Skeletal muscle tissue (tissue), 4 donors: Measurements from ENCODE around the gene RNF150. TPM values are rescaled to one million over a fixed set of nuclear protein-coding genes. Genes with fewer than 3 reads are reported as not detected.

Source experiments
- H3K27ac ChIP-seq: one replicate; pipeline ENCODE4 v1.7.0; 2013; ENCODE audit warnings: mild to moderate bottlenecking, low read depth, low read length, inconsistent platforms
- H3K27me3 ChIP-seq, 3 donors: one replicate each; pipeline ENCODE4 v1.7.0; 2013; ENCODE audit warnings: low read length in 3 of 3; ENCODE audit not compliant: control insufficient read depth in 3 of 3, insufficient read depth in 3 of 3
- H3K36me3 ChIP-seq, 3 donors: one replicate each; pipeline ENCODE4 v1.7.0; 2013; ENCODE audit warnings: low read length in 3 of 3; ENCODE audit not compliant: control insufficient read depth in 3 of 3, insufficient read depth in 3 of 3
- H3K4me1 ChIP-seq, 3 donors: one replicate each; pipeline ENCODE4 v1.7.0; 2013; ENCODE audit warnings: low read length in 3 of 3, mild to moderate bottlenecking in 3 of 3; ENCODE audit not compliant: control insufficient read depth in 3 of 3, insufficient read depth in 3 of 3
- H3K4me3 ChIP-seq, 3 donors: one replicate each; pipeline ENCODE4 v1.7.0; 2013; ENCODE audit warnings: low read length in 3 of 3
- H3K9ac ChIP-seq, 3 donors: one replicate each; pipeline ENCODE4 v1.7.0; 2013; ENCODE audit warnings: low read length in 3 of 3, mild to moderate bottlenecking in 3 of 3, moderate library complexity in 2 of 3, low read depth in 1 of 3
- H3K9me3 ChIP-seq, 3 donors: one replicate each; pipeline ENCODE4 v1.7.0; 2013; ENCODE audit warnings: low read length in 3 of 3; ENCODE audit not compliant: control insufficient read depth in 3 of 3
- total RNA-seq: library from RNA; depleted of rRNA; stranded (reverse); fragments of >200 nt; gene quantifications from one replicate; pipeline ENCODE4 v1.2.3, GENCODE V29; 2014
- donor health status: Osteomylitis.

Gene RNF150
- total RNA-seq, 1 donor from 2014 or later = 36.5 TPM

DNA sequence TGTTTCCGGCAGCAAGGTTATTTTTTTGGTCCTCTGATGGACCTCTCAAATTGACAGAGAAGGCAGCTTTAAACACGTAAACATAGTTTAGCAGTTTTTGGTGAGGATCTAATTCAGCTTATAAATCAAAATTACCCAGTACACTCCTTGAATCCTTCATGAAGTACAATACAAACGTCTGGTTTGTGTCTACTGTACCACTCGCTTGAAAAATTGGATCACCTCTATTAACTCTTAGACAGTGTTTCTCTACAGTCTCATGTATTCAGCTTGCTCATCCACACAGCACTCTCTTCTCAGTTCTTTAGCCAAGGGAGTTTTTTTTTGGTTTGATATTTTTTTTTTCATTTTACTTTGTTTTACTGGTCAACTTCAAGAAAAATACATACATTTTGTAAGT is 113.5 kb downstream of the RNF150 start:
- H3K27ac ChIP-seq = no peak overlapping the region

DNA sequence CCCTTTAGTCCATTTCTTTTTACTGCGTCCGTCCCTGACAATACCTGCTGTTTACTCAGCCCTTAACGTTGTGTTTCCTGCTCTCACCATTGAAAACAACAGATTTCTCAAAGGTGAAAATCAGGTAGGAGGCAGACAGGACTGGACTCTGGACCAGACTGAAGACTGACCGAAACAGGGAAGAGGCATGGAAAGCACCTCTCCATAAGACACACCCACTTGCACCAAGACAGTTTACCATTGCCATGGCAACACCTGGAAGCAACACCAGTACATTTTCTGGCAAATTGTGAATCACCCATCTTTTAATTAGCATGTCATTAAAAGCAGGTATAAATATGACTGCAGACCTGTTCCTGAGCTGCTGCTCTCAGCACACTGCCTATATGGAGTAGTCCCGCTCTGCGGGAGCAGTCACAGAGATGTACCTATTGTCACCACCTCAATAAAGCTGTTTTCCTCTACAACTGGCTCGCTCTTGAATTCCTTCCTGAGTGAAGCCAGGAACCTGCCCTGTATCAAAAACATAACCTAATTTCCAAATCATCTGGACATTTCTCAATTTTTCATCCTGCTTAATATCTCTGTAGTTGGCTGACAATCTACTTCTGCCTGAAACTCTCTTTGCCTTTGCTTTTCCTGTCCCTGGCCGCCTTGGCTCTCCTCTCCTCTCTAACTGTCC is 117.0 kb downstream of the RNF150 start:
- Histone ChIP-seq H3K36me3 (no peaks in the 10 kb centered on the region), H3K27ac (no peak overlapping the region), H3K27me3 (no peaks in the 10 kb centered on the region), H3K4me3 (no peak overlapping the region), H3K9me3 (no peaks in the 10 kb centered on the region), H3K4me1 (peaks cover 19% of the 10 kb centered on the region in 3 donors), H3K9ac (no peak overlapping the region)

More for the DNA sequence above, 113.5 kb downstream of the RNF150 start:
- Histone ChIP-seq H3K9me3 (no peaks in the 10 kb centered on the region), H3K9ac (no peak overlapping the region), H3K4me1 (peaks cover 20 to 23% (median 21%) of the 10 kb centered on the region in 3 donors), H3K4me3 (no peak overlapping the region), H3K36me3 (no peaks in the 10 kb centered on the region), H3K27me3 (no peaks in the 10 kb centered on the region)

DNA sequence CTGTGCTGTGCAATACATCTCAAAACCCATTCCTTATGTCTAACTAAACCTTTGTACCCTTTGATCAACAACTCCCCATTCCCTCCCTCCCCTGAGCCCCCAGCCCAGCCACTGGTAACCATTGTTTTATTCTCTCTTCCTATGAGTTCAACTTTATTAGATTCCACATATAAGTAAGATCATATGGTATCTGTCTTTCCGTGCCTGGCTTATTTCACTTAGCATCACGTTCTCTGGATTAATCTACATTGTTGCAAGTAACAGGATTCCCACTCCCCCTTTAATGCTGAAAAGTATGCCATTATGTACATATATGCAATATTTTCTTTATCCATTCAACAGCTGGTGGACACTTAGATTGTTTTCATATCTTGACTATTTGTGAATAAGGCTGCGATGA is 119.4 kb downstream of the RNF150 start:
- H3K27me3 ChIP-seq = no peaks in the 10 kb centered on the region

DNA sequence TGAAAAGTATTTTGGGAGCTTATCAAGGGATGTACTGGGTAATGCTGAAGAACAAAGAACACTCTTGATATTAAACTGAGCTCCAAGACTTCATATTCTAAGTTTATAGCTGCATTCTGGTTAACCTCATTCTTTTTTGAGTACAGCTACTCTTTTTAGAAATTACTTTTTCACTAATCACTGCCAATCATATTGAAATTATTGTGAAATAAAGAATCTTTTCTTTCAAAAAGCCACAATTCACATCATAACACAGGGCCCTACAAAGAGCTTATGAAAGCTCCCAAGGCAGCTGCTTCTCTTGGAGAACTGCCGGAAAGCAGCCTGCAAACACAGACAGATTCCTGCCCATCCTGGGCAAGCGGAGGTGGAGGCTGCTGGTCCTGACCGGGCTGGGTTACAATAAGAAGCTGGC is 121.4 kb downstream of the RNF150 start:
- H3K4me3 ChIP-seq = no peak overlapping the region
- no peaks in the 10 kb centered on the region for H3K9me3 ChIP-seq
- no peaks in the 10 kb centered on the region for H3K36me3 ChIP-seq
- no peak overlapping the region for H3K27ac ChIP-seq
- H3K4me1 ChIP-seq = peaks cover 6 to 9% (median 8%) of the 10 kb centered on the region in 3 donors
- no peaks in the 10 kb centered on the region for H3K27me3 ChIP-seq
- H3K9ac ChIP-seq = no peak overlapping the region

More for the DNA sequence above, 119.4 kb downstream of the RNF150 start:
- peaks cover 6 to 9% (median 8%) of the 10 kb centered on the region in 3 donors for H3K4me1 ChIP-seq
- H3K27ac ChIP-seq = no peak overlapping the region
- no peak overlapping the region for H3K4me3 ChIP-seq
- no peaks in the 10 kb centered on the region for H3K9me3 ChIP-seq
- no peak overlapping the region for H3K9ac ChIP-seq
- H3K36me3 ChIP-seq = no peaks in the 10 kb centered on the region

DNA sequence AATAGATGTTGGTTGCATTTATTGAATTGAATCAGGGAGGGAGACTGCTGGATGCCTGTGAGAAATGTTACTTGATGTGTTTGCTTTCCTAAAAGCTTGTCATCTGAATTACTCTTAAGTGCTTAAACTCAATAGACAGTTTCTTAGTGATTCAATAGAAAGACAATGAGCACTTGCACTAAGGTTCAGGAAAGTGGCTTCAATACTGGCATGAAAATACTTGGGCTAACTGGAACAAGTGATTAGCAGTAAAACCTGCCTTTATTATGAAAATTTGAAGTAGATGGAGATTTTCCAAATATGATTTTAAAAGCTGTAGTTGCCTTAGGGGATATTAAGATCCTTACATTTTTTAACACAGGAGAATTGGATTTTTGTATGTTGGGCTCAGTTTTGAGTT is 123.3 kb downstream of the RNF150 start:
- Histone ChIP-seq H3K27me3 (no peaks in the 10 kb centered on the region), H3K4me1 (peaks cover 6 to 9% (median 8%) of the 10 kb centered on the region in 3 donors), H3K27ac (no peak overlapping the region), H3K9me3 (no peaks in the 10 kb centered on the region), H3K36me3 (no peaks in the 10 kb centered on the region), H3K4me3 (no peak overlapping the region), H3K9ac (no peak overlapping the region)

DNA sequence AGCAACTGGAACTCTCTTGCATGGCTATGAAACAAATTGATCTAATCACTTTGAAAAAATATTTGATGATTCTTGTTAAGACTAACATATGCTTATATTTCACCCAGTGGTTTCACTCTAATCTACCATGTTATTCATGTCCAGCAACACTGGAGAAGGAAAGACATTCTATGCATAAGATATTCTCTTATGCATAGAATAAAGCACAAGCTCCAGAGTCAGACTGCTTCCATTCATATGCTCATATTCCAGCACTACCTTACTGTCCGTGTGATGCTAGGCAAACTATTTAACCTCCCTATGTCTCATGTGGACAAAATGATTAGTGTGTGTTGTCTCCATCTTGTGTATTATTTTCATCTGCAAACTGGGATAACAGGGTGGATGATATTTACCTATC is 124.1 kb downstream of the RNF150 start:
- Histone ChIP-seq H3K4me1 (peaks cover 6 to 9% (median 8%) of the 10 kb centered on the region in 3 donors), H3K27ac (no peak overlapping the region), H3K4me3 (no peak overlapping the region), H3K9me3 (no peaks in the 10 kb centered on the region), H3K27me3 (no peaks in the 10 kb centered on the region), H3K9ac (no peak overlapping the region), H3K36me3 (no peaks in the 10 kb centered on the region)

DNA sequence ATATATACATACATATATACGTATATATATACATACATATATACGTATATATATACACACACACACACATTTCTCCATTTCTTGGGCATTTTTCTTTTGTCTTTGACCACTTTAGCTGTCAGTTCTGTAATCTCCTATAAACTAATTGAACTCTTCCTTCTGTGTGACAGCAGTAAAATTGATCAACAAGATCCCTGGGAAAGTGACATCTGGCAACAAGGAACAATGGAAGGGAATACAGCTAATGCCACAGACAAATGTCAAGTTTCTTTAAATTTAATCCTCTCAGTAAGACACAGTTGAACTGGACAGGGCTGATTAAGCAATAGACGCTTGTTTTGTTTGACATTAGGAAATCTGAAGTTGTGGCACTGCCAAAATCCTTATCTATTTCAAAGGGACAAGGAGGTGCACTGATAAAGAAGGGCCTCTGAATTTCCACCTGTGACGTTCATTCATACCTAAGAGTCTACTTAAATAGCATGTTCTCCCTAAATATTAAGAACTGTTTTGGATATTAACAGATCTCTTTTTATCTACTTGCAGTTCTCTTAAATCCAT is 126.9 kb downstream of the RNF150 start:
- Histone ChIP-seq H3K9ac (no peak overlapping the region), H3K27me3 (no peaks in the 10 kb centered on the region), H3K36me3 (no peaks in the 10 kb centered on the region), H3K27ac (no peak overlapping the region), H3K4me3 (no peak overlapping the region), H3K4me1 (peaks cover 2 to 13% (median 10%) of the 10 kb centered on the region in 3 donors), H3K9me3 (no peaks in the 10 kb centered on the region)

DNA sequence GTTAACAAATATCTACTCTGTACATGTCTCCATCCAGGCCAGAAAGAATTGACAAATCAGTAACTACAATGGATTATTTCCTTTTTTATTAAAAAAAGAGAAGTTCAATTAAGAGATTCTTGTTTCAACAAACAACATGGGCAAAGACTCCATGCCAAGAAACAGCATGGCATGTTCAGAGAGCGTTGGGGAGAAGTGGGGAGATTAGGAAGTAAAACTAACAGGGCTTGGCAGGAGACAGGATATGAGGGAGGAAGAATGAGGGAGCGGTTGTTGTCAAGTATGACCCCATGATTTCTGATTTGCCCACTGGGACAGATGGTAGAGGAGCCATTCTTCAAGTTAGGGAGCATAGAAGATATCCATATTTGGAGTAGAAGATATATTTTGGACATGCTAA is 128.4 kb downstream of the RNF150 start:
- H3K9ac ChIP-seq = no peak overlapping the region
- no peaks in the 10 kb centered on the region for H3K27me3 ChIP-seq
- H3K9me3 ChIP-seq = no peaks in the 10 kb centered on the region
- no peak overlapping the region for H3K4me3 ChIP-seq
- H3K27ac ChIP-seq = no peak overlapping the region
- H3K4me1 ChIP-seq = peaks cover 2 to 13% (median 10%) of the 10 kb centered on the region in 3 donors
- no peaks in the 10 kb centered on the region for H3K36me3 ChIP-seq

DNA sequence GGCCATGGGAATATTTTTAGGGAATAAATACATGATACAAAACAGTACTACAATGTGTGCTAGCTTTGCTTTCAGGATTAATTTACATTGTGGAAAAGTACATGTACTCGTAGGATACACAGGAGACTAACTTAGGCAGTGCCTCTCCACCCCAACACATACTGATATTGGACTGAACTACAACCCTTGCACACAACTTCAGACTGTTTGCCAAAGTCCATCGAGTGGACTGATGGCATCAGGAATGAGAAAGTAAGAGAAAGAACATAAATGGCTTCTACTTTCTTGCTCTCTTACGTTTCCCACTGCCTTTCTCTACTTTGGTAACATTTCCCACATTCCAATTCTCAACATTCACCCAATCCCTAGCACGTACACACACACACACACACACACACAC is 130.1 kb downstream of the RNF150 start:
- Histone ChIP-seq H3K36me3 (no peaks in the 10 kb centered on the region), H3K4me3 (no peak overlapping the region), H3K9me3 (no peaks in the 10 kb centered on the region), H3K4me1 (peaks cover 8 to 19% (median 15%) of the 10 kb centered on the region in 3 donors), H3K9ac (no peak overlapping the region), H3K27ac (peak overlapping the region; percentile 72), H3K27me3 (no peaks in the 10 kb centered on the region)

DNA sequence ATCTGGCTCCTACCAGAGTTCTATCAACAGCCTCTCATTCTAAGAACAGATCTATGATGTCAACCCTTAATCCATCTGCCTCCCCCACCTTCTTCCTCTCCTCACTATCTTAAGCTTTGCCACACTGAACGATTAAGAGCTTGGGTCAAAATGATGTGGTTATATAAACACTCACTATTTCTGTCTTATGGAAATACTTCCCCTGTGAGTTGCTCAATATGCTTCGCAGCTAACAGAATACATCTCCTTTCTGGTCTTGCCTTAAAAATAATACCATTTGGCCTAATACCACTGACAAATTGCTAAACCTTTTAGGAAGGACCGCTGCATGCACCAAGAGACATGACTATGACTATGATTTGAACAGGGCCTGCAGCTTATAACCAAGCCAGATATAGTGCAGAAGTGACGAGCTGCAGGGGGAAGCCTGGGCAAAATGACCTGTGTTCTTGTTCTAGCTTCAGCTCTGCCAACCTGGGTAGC is 130.9 kb downstream of the RNF150 start:
- peak overlapping the region; percentile 72 for H3K27ac ChIP-seq
- peak overlapping the region in 1 of 3 donors; percentile 19 for H3K4me3 ChIP-seq
- H3K9ac ChIP-seq = peak overlapping the region; percentile 20 to 60 (median 26)
- H3K9me3 ChIP-seq = no peaks in the 10 kb centered on the region
- no peaks in the 10 kb centered on the region for H3K27me3 ChIP-seq
- H3K4me1 ChIP-seq = peaks cover 8 to 20% (median 15%) of the 10 kb centered on the region in 3 donors
- H3K36me3 ChIP-seq = no peaks in the 10 kb centered on the region
